ENCODE measurements around the gene TNIP1.

The TNIP1 gene

DNA sequence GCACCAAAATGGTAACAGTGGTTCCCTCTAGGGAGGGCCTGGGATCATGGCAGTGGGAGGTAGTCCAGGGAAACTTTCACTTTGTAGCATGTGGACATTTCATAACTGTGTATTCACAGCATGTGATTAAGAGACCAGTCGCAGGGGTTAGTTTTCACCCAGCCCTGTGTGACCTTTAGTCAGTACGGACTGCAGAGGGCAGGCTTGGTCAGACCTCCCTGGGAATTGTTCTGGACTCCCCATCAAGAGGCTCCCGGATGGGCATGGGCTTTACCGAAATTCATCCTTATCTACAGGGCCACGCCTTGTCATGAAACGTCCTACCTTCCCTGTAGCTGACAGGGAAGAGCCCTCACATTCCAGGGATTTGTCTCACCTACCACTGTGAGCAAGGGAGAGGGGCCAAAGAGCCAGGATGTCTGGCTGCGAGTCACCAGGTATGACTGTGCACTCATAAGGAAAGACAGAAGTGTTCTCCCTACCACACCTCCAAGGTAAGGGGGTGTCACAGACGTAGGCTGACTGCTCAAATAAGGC is 40.6 kb downstream of the TNIP1 start:
- H3K36me3 ChIP-seq (ENCODE audit: control insufficient read depth, insufficient read depth, low read length), result no peaks in the 10 kb centered on the region
- peaks cover 31% of the 10 kb centered on the region for H3K4me1 ChIP-seq

DNA sequence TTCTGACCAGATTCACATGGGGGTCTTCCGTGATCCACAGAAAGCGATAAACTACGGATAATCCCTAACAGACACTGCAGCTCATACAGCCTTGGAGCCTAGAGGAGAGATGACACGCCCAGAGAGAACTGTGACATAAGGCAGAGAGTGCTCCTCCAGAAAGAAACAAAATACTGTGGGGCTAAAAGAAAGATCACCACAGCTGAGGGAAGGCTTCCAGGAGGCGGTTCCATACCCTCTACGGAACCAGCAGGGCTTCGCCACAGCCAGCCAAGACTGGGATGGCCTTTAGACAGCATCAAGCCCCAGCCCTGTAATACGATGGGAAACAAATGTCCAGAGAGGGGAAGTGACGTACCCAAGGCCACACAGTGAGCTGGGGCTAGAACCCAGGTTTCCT is 41.2 kb downstream of the TNIP1 start:
- Histone ChIP-seq H3K9ac (no peak overlapping the region), H3K36me3 (ENCODE audit: control insufficient read depth, insufficient read depth, low read length) (no peaks in the 10 kb centered on the region), H3K27me3 (ENCODE audit: control insufficient read depth, insufficient read depth, low read length) (no peaks in the 10 kb centered on the region), H3K9me3 (ENCODE audit: control insufficient read depth, low read length) (no peaks in the 10 kb centered on the region), H3K79me2 (no peaks in the 10 kb centered on the region), H3K4me3 (ENCODE audit: low read depth, low read length) (no peak overlapping the region), H3K4me1 (peaks cover 31% of the 10 kb centered on the region), H3K4me2 (ENCODE audit: low read length) (no peak overlapping the region), H3K27ac (peak overlapping the region; percentile 20), H2AFZ (no peak overlapping the region)
- TF ChIP-seq, protein P1, sequence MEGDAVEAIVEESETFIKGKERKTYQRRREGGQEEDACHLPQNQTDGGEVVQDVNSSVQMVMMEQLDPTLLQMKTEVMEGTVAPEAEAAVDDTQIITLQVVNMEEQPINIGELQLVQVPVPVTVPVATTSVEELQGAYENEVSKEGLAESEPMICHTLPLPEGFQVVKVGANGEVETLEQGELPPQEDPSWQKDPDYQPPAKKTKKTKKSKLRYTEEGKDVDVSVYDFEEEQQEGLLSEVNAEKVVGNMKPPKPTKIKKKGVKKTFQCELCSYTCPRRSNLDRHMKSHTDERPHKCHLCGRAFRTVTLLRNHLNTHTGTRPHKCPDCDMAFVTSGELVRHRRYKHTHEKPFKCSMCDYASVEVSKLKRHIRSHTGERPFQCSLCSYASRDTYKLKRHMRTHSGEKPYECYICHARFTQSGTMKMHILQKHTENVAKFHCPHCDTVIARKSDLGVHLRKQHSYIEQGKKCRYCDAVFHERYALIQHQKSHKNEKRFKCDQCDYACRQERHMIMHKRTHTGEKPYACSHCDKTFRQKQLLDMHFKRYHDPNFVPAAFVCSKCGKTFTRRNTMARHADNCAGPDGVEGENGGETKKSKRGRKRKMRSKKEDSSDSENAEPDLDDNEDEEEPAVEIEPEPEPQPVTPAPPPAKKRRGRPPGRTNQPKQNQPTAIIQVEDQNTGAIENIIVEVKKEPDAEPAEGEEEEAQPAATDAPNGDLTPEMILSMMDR (IDR thresholded peaks at IDR 0.05), result no peak

More for the DNA sequence above, 40.6 kb downstream of the TNIP1 start:
- Histone ChIP-seq H3K79me2 (no peaks in the 10 kb centered on the region), H3K27ac (no peak overlapping the region), H3K4me2 (ENCODE audit: low read length) (no peak overlapping the region), H3K4me3 (ENCODE audit: low read depth, low read length) (no peak overlapping the region), H3K9me3 (ENCODE audit: control insufficient read depth, low read length) (no peaks in the 10 kb centered on the region), H3K27me3 (ENCODE audit: control insufficient read depth, insufficient read depth, low read length) (no peaks in the 10 kb centered on the region), H2AFZ (no peak overlapping the region), H3K9ac (no peak overlapping the region)
- TF ChIP-seq, protein P1 (IDR thresholded peaks at IDR 0.05), result no peak

DNA sequence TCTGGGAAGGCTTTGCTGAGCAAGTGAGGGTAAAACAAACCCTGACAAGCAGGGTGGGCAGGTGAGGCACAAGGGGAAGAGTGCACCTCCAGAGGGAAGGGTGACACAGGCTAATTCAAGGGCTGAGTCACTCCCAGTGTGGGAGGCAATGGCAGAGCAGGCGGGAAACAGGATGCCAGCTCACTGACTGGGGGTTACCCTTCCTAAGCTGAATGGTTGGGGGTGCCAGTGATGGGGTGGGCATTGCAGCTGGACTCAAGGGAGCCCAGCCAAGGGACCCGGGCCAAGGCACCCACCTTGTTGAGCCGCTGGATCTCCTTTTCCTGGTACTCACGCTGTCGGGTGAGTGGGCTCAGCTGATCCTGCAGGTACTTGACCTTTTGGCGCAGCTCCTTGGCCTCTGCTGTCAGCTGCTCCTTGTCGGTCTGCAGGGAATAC is 42.0 kb downstream of the TNIP1 start:
- H2AFZ ChIP-seq, result no peak overlapping the region
- H3K27ac ChIP-seq, result peak overlapping the region; percentile 90
- no peaks in the 10 kb centered on the region for H3K36me3 ChIP-seq (ENCODE audit: control insufficient read depth, insufficient read depth, low read length)
- TF ChIP-seq, protein P1 (IDR thresholded peaks at IDR 0.05), result no peak
- H3K27me3 ChIP-seq (ENCODE audit: control insufficient read depth, insufficient read depth, low read length), result no peaks in the 10 kb centered on the region
- no peaks in the 10 kb centered on the region for H3K9me3 ChIP-seq (ENCODE audit: control insufficient read depth, low read length)
- no peak overlapping the region for H3K4me3 ChIP-seq (ENCODE audit: low read depth, low read length)
- H3K4me1 ChIP-seq, result peaks cover 31% of the 10 kb centered on the region
- H3K9ac ChIP-seq, result no peak overlapping the region
- H3K4me2 ChIP-seq (ENCODE audit: low read length), result peak overlapping the region; percentile 20
- H3K79me2 ChIP-seq, result no peaks in the 10 kb centered on the region

DNA sequence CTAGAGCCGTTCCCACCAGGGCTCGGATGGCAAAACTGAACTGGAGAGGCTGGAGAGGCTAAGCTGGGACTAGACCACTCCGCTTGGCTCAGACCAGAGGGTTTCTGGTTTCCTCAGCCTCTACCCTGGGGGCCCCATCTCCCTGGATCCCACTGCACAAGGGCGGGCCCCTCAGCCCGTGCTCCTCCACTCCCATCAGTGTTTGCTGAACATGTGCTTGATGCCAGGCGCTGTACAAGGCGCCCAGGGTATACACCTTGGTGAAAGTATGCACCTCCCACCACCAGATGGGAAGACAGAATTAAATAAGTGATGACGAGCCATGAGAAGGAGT is 42.5 kb downstream of the TNIP1 start:
- peak overlapping the region; percentile 90 for H3K27ac ChIP-seq
- H2AFZ ChIP-seq, result peak overlapping the region; percentile 9
- H3K4me1 ChIP-seq, result peaks cover 31% of the 10 kb centered on the region
- no peaks in the 10 kb centered on the region for H3K79me2 ChIP-seq
- H3K4me2 ChIP-seq (ENCODE audit: low read length), result peak overlapping the region; percentile 20
- H3K27me3 ChIP-seq (ENCODE audit: control insufficient read depth, insufficient read depth, low read length), result no peaks in the 10 kb centered on the region
- H3K9me3 ChIP-seq (ENCODE audit: control insufficient read depth, low read length), result no peaks in the 10 kb centered on the region
- TF ChIP-seq, protein P1 (IDR thresholded peaks at IDR 0.05), result no peak
- H3K36me3 ChIP-seq (ENCODE audit: control insufficient read depth, insufficient read depth, low read length), result no peaks in the 10 kb centered on the region
- H3K9ac ChIP-seq, result no peak overlapping the region
- no peak overlapping the region for H3K4me3 ChIP-seq (ENCODE audit: low read depth, low read length)

All from parathyroid adenoma (tissue), 2 donors.